ENCODE results near the gene FCRL6.

The FCRL6 gene

DNA sequence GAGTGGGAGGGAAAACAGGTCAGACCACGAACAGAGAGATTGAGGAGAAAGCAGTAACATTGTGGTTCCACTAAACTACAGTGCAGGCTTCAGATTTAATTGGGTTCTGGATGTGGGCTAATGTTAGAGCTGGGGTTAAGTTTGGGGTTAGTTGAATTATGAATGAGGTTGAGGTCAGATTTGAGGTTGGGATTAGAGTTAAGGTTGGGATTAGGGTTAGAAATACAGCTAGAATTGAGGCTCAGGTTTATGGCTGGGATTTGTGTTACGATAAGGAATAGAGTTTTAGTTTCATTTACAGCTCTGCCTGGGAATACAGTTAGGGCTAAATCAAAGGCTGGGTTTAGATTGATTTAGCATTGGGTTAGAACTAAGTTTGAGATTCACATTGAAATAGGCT lies 62.1 kb downstream of the FCRL6 start:
- no peak for DNase-seq (ENCODE audit: low spot score)
